ENCODE results near the gene DENND1B.

DENND1B gene

DNA sequence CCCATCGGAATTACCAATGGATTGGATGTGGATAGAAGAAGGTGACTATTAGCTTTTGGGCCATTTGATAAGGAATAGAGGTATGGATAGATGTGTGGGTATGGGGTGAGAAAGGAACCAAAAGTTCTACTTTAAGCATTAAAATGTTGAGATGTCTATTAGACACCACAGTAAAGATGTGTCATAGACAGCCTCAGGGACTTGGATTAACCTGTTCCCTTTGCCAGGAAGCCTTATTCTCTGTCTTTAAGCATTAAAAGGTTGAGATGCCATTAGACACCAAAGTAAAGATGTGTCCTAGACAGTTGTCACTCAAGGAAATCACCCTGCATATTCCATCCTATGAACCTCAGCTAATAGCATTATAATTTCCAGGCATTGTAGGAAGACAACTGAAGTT lies 11.0 kb upstream of the DENND1B start:
- no peak overlapping the region for H3K4me3 ChIP-seq (replicated peaks in 1 of 2; ENCODE audit: low read depth in 2 of 2, low read length in 2 of 2)
- TF ChIP-seq, protein P1, sequence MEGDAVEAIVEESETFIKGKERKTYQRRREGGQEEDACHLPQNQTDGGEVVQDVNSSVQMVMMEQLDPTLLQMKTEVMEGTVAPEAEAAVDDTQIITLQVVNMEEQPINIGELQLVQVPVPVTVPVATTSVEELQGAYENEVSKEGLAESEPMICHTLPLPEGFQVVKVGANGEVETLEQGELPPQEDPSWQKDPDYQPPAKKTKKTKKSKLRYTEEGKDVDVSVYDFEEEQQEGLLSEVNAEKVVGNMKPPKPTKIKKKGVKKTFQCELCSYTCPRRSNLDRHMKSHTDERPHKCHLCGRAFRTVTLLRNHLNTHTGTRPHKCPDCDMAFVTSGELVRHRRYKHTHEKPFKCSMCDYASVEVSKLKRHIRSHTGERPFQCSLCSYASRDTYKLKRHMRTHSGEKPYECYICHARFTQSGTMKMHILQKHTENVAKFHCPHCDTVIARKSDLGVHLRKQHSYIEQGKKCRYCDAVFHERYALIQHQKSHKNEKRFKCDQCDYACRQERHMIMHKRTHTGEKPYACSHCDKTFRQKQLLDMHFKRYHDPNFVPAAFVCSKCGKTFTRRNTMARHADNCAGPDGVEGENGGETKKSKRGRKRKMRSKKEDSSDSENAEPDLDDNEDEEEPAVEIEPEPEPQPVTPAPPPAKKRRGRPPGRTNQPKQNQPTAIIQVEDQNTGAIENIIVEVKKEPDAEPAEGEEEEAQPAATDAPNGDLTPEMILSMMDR (IDR thresholded peaks at IDR 0.05; ENCODE audit: low read depth, low read length): no peak
- no peak for DNase-seq (ENCODE audit: low read depth in 2 of 2)

DNA sequence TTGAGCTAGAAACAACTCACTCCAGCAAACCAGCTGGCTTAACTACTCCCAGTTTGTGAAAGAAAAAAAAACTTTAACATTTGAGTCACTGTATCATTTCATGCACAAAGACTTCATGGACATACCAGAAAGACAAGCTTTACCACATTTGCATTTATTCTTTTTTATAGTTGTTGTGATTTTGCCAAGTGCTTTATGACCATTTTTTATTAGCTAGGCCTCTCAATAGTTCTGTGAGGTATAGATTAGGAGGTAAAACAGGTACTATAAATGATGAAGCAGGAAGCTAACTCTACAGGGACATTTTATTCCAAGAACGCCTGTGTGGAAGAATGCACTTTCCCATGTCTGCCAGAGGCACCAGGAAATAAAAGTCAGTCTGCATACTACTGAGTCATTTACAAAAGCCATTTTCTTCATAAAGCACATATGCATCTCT lies 8.2 kb upstream of the DENND1B start:
- no peak overlapping the region for H3K4me3 ChIP-seq (replicated peaks in 1 of 2; ENCODE audit: low read depth in 2 of 2, low read length in 2 of 2)
- TF ChIP-seq, protein P1 (IDR thresholded peaks at IDR 0.05; ENCODE audit: low read depth, low read length): no peak
- DNase-seq (ENCODE audit: low read depth in 2 of 2): peak in 1 of 2 donors; percentile 67

DNA sequence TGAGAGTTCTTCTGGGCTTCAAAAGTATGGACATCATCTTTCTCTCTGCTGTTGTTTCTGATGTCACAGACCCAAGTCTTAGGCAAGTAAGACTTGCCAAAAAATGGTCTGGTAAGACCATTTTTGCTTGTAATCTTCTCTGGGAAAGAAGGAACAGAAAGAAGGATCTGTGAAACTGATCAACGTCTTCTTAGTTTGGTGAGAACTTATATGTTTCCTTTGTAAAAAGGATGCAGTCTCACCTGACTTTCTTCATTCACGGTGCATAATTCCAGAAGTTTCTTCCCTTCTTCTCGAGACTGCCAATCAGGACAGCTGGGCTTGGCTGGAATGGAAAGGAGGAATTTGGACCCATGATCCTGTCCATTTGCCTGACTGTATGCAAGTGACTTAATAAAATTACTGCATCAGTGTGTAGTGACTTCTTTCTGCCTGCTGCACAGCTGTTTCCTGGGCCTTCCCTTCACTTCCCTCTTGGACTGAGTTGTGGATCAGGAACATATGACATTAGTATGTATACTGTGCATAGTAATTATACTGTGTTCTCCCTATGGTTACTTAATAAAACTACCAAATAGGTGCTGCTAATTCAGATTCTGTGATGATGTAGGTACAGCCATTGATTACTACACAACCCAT lies 7.6 kb upstream of the DENND1B start:
- peak in 1 of 2 donors; percentile 10 for DNase-seq (ENCODE audit: low read depth in 2 of 2)
- H3K4me3 ChIP-seq (replicated peaks in 1 of 2; ENCODE audit: low read depth in 2 of 2, low read length in 2 of 2): no peak overlapping the region
- TF ChIP-seq, protein P1 (IDR thresholded peaks at IDR 0.05; ENCODE audit: low read depth, low read length): no peak

DNA sequence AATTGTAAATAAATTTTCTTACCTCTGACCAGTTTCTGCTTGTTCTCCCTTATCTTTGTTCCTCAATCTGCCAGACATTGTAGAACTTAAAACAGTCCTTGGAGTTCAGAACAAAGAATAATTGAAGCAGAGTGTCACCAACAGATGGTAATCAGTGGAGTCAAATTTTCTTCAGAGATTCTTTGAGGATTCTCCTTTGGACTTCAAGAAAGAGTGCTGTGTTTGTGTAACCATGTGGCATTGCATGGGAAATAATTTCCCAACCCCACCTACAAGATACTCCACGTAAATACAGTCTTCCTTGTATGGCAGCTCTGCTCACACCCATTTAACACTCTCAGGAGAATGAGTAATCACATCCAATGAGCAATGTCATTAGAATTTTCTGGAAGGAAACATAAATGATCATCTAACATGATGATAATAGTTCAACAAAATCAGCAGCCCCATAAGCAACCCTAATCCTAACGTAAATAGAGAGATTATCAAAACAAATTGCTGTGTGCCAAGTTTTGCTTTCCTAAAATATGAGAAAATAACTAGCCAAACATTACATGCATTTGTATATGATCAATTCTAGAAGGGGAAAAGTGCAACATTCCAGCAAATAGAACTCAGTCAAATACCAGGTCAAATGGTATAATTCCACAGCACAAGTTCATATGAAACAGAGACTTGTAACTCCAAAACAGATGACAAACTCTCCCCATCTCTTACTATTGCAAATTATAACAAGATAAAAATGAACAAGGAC lies 6.9 kb upstream of the DENND1B start:
- no peak overlapping the region for H3K4me3 ChIP-seq (replicated peaks in 1 of 2; ENCODE audit: low read depth in 2 of 2, low read length in 2 of 2)
- TF ChIP-seq, protein P1 (IDR thresholded peaks at IDR 0.05; ENCODE audit: low read depth, low read length): no peak
- DNase-seq (ENCODE audit: low read depth in 2 of 2): peak; percentile 6 to 57

DNA sequence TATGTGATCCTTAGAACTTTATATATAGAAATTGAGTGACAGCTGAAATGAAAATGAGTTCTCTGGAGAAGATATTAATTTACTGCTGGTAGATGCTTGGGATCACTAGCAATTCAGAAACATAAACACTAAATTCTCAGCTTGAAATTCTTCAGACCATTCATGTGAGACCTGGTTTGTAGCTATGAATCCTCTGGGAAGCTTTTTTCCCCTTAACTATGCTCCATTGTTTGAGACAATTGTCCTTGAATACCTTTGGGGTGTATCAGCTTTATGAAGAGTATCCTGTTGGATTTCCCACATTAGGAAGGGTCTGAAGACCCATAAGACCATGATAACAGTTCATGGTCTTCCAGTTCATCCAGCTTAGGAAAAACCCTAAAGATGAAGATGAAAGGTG lies 4.6 kb upstream of the DENND1B start:
- no peak overlapping the region for H3K4me3 ChIP-seq (replicated peaks in 1 of 2; ENCODE audit: low read depth in 2 of 2, low read length in 2 of 2)
- DNase-seq (ENCODE audit: low read depth in 2 of 2): no peak
- TF ChIP-seq, protein P1 (IDR thresholded peaks at IDR 0.05; ENCODE audit: low read depth, low read length): no peak

DNA sequence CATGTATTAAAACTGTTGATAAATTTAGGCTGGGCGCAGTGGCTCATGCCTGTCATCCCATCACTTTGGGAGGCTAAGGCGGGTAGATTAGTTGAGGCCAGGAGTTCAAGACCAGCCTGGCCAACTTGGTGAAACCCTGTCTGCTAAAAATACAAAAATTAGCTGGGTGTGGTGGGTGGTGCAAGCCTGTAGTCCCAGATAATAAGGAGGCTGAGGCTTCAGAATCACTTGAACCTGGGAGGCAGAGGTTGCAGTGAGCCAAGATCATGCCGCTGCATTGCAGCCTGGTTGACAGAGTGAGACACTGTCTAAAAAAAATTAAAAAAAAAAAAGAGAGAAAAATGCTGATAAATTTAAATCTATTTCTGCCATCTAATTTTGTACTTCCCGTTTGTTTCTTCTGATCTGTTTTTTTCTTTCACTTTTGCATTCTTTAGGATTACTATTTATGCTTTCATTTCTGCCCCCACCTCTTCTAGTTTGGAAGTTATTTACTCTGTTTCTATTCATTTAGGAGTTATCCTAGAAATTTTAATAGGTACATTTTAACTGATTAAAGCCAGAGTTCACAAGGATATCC lies 3.2 kb upstream of the DENND1B start:
- H3K4me3 ChIP-seq (replicated peaks in 1 of 2; ENCODE audit: low read depth in 2 of 2, low read length in 2 of 2): no peak overlapping the region
- no peak for DNase-seq (ENCODE audit: low read depth in 2 of 2)
- TF ChIP-seq, protein P1 (IDR thresholded peaks at IDR 0.05; ENCODE audit: low read depth, low read length): no peak
